SJSA1 (cell line): ENCODE results near the gene ASF1B. TPM values are rescaled to one million over a fixed set of nuclear protein-coding genes. Genes with fewer than 3 reads are reported as not detected.

Experiments
- DNase-seq, 2 experiments: peaks; one replicate each; pipeline ENCODE4 v3.0.0-alpha.2; 2015 to 2020; ENCODE audit warnings: low spot score in 2 of 2, low read depth in 1 of 2
- H3K27ac ChIP-seq: fragments of 250-450 bp; sonication (Bioruptor Pico); 2 replicates; pipeline ENCODE4 v1.5.1; 2020; ENCODE audit warnings: mild to moderate bottlenecking, moderate library complexity
- H3K27me3 ChIP-seq: fragments of 250-450 bp; sonication (Bioruptor Pico); replicated peaks from 2 replicates; pipeline ENCODE4 v1.5.1; 2020; ENCODE audit warnings: mild to moderate bottlenecking, moderate library complexity
- H3K36me3 ChIP-seq: fragments of 250-450 bp; sonication (Bioruptor Pico); 2 replicates; pipeline ENCODE4 v1.5.1; 2020; ENCODE audit warnings: mild to moderate bottlenecking
- H3K4me1 ChIP-seq: fragments of 250-450 bp; sonication (Bioruptor Pico); replicated peaks from 2 replicates; pipeline ENCODE4 v1.6.1; 2021; ENCODE audit warnings: mild to moderate bottlenecking
- H3K4me3 ChIP-seq: fragments of 250-450 bp; sonication (Bioruptor Pico); 2 replicates; pipeline ENCODE4 v1.5.1; 2020; ENCODE audit warnings: mild to moderate bottlenecking
- H3K9me3 ChIP-seq: fragments of 250-450 bp; sonication (Bioruptor Pico); replicated peaks from 2 replicates; pipeline ENCODE4 v1.5.1; 2020; ENCODE audit warnings: mild to moderate bottlenecking
- total RNA-seq: library from RNA; depleted of rRNA; stranded (reverse); fragments of >200 nt; shearing (Covaris generic); gene quantifications from 2 replicates; pipeline ENCODE4 v1.2.3, GENCODE V29; 2014

Gene ASF1B
- total RNA-seq, 1 experiment from 2014 or later: 87.5 TPM

DNA sequence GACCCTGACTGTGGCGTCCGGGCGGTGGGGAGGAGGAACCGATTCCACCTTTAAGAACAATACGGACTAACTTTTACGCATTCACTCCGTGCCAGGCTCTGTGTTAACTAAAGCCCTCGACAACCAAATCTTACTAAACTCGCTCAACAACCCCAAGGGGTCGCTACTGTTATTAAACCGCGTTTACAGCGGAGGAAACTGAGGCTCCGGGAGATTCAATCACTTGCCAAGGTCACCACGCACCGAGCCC is 47.1 kb downstream of the ASF1B start:
- no peak for DNase-seq
- Histone ChIP-seq H3K4me3 (peak overlapping the region; percentile 63), H3K9me3 (peaks cover 8% of the 10 kb centered on the region; the same call in 1 of the 2 replicates), H3K4me1 (peaks cover 13% of the 10 kb centered on the region), H3K27me3 (no peaks in the 10 kb centered on the region), H3K27ac (no peak overlapping the region), H3K36me3 (peaks cover 22% of the 10 kb centered on the region)

DNA sequence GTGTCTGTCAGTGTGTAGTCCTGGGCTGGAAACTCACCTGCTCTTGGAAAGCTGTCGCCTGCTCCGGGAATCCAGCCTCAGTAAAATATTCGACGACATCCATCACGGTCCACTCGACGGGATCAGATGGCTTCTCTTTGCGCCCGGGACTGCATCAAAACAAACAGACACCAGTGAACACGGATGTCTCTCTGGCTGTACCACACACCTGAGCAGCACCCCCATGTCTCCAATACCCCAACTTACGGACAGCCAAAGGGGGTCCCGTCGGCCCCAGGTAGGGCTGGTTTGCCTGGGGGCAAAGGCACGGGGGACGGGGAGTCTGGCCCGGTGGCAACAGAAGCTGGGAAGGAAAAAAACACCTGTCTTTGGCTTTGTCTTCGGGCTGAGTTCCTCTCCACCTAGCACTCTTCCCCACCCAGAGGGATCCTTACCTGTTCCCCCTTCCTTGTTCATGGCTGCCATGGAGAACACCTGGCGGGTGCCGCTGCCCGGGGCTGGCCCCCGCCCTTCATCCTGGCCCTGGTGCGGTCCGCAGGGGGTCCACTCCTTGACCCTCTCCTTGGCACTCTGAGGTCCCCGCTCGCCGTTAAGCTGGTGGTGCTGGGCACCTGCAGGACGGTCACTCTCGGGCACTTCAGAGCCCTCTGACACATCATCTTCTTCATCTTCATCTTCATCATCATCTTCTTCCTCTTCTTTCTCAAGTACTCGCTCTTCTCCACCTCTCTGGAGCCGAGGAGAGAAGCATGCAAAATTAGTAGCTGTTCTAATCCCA is 47.6 kb downstream of the ASF1B start:
- no peak overlapping the region for H3K27ac ChIP-seq
- no peaks in the 10 kb centered on the region for H3K27me3 ChIP-seq
- H3K4me1 ChIP-seq: peaks cover 13% of the 10 kb centered on the region
- H3K4me3 ChIP-seq: peak overlapping the region; percentile 63
- peaks cover 8% of the 10 kb centered on the region; the same call in 1 of the 2 replicates for H3K9me3 ChIP-seq
- peaks cover 22% of the 10 kb centered on the region for H3K36me3 ChIP-seq
- no peak for DNase-seq

DNA sequence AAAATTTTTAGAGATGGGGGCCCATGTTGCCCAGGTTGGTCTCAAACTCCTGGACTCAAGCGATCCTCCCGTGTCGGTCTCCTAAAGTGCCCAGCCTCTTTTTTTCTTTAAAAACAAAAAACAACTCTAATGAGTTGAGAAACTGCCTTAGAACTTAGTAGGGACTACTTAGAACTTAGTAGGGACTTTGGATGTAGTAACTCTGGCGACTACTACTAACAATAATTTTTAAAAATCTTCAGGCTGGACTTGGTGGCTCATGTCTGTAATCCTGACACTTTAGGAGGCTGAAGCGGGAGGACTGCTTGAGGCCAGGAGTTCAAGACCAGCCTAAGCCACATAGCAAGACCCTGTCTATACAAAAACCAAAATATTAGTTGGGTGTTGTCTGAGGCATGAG is 50.3 kb downstream of the ASF1B start:
- H3K4me1 ChIP-seq: peaks cover 18% of the 10 kb centered on the region
- DNase-seq: no peak
- no peak overlapping the region for H3K4me3 ChIP-seq
- no peaks in the 10 kb centered on the region for H3K27me3 ChIP-seq
- H3K36me3 ChIP-seq: peaks cover 20% of the 10 kb centered on the region
- no peak overlapping the region for H3K27ac ChIP-seq
- no peaks in the 10 kb centered on the region for H3K9me3 ChIP-seq

DNA sequence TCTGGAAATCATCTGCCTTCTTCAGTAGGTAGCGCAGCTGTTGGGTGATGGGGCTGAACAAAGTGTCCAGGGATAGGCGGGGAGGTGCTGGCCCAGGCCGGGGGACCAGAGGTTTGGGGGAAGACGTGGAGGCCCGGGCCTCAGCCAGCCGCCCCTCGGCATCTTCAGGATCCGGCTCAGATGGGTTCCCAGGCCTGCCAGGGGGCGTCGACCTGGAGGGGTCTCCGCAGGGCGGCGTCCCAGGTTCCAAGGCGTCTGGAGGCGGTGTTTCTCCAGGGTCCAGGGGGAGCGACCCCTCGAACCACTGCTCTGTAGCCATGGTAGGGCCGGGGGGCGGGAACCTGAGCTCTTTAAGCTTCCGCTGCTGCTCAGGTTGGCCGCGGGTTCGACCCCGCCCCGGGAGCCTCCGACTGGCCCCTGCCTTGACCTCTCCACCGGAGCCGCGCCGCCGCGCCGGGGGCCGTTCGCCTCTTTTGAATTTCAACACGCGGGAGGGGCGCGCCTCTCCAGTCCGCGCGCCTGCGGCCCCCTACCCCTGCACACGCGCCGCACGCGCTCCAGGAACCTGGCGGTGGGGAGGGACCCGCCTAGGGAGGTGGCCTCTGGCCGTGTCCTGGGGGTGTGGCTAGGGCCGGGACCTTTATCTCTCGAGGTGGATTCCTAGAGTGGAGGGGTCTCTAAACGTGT is 50.9 kb downstream of the ASF1B start, which contains the start of gene C19orf67:
Gene C19orf67, minus strand, starts transcription at position 475 of the 687 bp plus-strand sequence. Its CDS starts 156 bp downstream, at position 319.
- Histone ChIP-seq H3K36me3 (peaks cover 19% of the 10 kb centered on the region), H3K4me1 (peaks cover 19% of the 10 kb centered on the region), H3K9me3 (no peaks in the 10 kb centered on the region), H3K27me3 (no peaks in the 10 kb centered on the region), H3K27ac (no peak within 1 kb of the TSS), H3K4me3 (no peak within 1 kb of the TSS)
- no peak for DNase-seq

DNA sequence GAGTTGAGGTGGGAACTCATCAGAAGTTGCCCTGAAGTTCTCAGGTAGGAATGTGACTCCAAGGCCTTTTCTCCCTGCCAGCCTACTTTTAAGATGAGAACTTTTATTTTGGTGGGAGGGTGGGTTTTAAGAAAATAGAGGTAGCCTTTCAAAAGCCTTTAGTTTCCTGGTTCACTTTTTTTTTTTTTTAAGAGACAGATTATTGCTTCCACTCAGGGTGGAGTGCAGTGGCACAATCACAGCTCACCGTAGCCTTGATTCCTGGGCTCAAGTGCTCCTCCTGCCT is 53.8 kb downstream of the ASF1B start:
- Histone ChIP-seq H3K27ac (no peak overlapping the region), H3K4me1 (peaks cover 13% of the 10 kb centered on the region), H3K9me3 (no peaks in the 10 kb centered on the region), H3K36me3 (peaks cover 3% of the 10 kb centered on the region; the same call in 1 of the 2 replicates), H3K4me3 (no peak overlapping the region), H3K27me3 (no peaks in the 10 kb centered on the region)
- no peak for DNase-seq

DNA sequence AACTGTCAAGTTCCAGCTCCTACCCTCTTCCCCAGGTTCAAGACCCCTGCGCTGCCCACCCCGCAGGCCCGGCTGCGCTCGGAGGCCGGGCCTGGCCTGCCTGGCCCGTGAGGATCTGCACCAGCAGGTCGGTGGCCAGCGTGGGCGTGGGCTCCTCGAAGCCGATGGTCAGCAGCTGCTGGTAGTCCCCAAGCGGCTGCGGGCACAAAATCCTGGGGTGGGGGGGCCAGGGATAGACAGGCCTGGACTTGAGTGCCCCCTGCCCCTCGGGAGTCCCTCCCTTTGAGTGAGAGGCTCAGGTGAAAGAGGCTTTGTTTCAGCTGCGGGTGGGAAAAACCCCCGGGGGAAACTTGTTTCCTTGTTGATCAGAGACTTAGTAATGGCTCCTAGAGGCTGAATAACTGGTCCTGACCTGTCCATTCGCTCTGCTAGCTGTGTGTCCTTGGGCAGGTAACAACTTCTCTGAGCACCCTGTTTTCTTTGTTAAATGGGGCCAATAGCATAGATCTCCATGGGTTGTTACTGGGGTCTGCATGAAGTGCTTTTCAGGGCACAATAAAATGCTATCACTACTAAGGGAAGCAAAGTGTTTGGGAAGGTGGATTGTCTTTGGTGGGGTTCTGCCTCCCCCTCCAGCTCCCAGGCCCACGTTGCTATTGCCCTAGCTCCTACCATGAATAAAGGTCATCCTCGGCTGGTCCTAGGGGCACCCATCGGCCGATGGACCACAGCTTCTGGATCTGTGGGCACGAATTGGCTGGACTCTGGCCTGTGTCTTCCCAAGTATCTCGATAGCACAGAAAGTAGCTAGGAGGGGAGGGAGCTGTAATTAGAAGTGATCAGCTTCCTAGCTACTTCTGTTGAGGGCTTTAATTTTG is 54.4 kb downstream of the ASF1B start:
- Histone ChIP-seq H3K36me3 (0 out of 2 replicates have a peak, but pooled peaks cover 3% of the 10 kb centered on the region), H3K9me3 (no peaks in the 10 kb centered on the region), H3K27me3 (no peaks in the 10 kb centered on the region), H3K4me3 (peak overlapping the region; percentile 49), H3K27ac (peak overlapping the region; percentile 34), H3K4me1 (peaks cover 13% of the 10 kb centered on the region)
- DNase-seq: no peak

DNA sequence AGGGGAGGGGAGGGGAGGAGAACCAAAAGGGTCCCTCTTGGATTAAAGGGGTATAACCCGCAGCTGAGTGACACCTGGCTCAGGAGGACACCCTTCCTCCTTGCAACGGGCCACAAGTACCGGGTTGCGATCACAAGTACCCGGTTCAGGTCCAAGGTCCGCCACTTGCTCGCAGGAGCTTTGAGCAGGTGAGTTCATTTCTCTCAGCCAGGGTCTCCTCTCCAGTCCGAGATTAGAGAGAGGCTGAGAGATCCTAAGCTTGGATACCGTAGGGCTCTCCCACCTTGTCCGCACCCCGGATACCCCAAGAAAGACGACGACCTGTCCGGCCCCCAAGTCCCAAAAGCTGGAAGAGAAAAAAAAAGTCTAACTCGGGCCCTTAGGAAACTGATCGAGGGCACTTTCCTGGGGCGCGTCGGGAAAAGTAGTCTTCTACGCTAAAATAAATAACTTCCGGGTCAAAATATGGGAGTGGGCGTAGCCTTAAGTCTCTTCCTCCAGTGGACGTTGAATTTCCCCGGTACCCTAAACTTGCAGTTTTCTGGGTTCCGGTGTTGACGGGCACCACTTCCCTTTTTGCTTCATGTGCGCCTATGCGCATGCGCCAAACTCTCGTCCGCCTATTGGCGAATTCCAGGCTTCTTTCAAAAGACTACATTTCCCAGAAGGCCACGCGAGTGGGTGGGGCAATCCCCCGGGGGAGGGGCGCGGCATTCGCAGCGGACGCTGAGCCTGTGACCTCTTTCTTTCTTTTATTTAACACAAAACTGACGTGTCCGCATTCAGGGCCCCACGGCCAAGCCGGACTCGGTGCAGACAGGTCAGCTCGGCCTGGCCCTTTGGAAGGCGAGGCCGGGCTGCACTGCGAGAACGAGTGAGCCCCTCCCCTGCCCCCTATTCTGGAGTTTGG is 55.2 kb downstream of the ASF1B start:
- H3K27me3 ChIP-seq: no peaks in the 10 kb centered on the region
- H3K4me1 ChIP-seq: peaks cover 13% of the 10 kb centered on the region
- no peaks in the 10 kb centered on the region for H3K36me3 ChIP-seq
- H3K4me3 ChIP-seq: peak overlapping the region; percentile 49
- no peaks in the 10 kb centered on the region for H3K9me3 ChIP-seq
- DNase-seq: peak; percentile 97 to 99
- peak overlapping the region; percentile 36 for H3K27ac ChIP-seq

DNA sequence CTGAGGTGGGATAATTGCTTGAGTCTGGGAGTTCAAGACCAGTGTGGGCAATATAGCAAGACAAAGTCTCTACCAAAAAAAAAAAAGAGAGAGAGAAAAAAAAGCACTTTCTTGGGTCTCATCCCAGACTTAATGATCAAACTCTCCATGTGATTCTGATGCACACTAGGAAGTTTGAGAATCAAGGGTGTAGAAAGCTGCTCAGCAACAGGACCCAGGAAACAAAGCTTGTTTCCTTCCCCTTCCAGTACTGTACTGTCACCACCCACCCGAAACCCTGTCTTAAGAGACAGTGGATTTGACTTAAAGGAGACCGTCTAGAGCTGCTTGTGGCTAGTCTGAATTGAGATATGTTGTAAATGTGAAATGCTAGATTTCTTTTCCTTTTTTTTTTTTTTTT is 58.0 kb downstream of the ASF1B start:
- DNase-seq: no peak
- H3K36me3 ChIP-seq: no peaks in the 10 kb centered on the region
- no peak overlapping the region for H3K27ac ChIP-seq
- peaks cover 33% of the 10 kb centered on the region for H3K4me1 ChIP-seq
- 0 out of 2 replicates have a peak, but pooled peaks cover 2% of the 10 kb centered on the region for H3K9me3 ChIP-seq
- H3K4me3 ChIP-seq: no peak overlapping the region
- H3K27me3 ChIP-seq: peaks cover 6% of the 10 kb centered on the region; the same call in 1 of the 2 replicates

DNA sequence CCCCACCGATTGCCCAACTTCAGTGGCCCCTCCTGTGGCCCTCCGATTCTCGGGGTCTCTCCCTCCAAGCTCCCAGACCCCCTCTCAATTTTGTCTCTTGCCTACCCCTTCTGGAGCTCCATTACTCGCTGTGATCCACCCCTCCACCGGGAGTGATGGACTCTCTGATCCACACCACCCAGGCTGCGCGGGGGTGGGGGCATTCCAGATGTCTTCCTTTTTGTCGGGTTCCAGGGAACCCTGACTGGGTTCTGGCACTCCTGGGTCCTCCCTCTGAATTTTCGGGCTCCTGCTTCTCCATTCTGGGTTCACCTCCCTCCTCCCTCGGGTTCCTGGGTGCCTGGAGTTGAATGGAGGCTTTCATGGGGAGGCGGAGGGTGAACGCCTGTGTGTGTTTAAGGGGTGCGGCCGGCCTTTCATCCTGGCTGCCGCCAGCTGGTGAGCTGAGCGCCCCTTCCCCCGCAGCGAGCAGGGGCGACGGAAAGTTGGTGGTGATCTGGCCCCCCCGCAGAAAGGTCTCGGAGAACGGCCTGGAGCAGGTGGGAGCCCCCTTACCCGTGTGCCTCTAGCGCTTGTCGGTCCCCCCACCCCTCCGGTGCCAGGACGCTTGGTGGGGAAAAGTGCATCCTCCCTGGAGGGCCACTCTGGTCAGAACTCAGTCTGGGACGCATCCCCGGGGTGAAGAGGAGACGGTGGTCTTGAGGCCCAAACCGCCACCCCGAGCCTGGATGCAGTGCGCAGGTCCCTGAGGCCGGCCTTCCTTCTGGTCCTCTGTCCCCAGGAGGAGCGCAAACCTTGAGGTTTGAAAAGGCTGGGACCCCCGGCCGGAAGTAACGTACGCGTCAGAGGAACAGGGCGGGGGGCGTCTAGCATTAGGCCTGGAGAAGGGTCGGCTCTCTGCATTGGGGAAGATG is 62.2 kb downstream of the ASF1B start:
- Histone ChIP-seq H3K4me3 (peak overlapping the region; percentile 52), H3K9me3 (peaks cover 11% of the 10 kb centered on the region)

DNA sequence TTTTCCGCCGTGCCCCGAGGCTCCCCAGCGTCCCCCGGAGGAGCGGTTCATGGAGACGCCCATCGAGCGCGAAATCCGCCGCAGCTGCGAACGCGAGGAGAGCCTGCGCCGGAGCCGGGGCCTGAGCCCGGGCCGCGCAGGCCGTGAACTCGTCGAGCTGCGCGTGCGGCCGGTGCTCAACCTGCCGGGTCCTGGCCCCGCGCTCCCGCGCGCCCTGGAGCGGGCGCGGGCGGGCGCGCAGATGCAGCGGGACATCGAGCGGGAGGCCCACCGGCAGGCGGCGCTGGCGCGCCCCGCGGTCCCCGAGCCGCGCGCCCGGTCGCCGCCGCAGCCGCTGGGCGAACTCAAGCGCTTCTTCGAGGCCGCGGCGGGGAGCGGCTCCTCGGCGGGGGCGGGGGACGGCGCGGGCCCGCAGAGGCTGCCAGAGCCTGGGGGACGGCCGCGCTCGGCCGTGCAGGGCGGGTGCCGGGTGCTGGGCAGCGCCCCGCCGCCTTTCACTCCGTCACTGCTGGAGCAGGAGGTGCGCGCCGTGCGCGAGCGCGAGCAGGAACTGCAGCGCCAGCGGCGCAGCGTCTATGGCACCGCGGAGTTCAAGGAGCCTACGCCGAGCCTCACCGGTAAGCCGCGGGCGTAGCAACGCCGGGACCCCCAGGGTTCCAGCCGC is 63.0 kb downstream of the ASF1B start:
- Histone ChIP-seq H3K36me3 (no peaks in the 10 kb centered on the region), H3K27me3 (peaks cover 25% of the 10 kb centered on the region), H3K9me3 (peaks cover 11% of the 10 kb centered on the region), H3K4me3 (peak overlapping the region; percentile 52), H3K27ac (no peak overlapping the region), H3K4me1 (peaks cover 36% of the 10 kb centered on the region)
- DNase-seq: peak; percentile 52 to 75

More for the DNA sequence above, 62.2 kb downstream of the ASF1B start:
- Histone ChIP-seq H3K27me3 (peaks cover 25% of the 10 kb centered on the region), H3K27ac (no peak overlapping the region), H3K4me1 (peaks cover 36% of the 10 kb centered on the region), H3K36me3 (no peaks in the 10 kb centered on the region)
- DNase-seq: peak in 1 of 2 experiments; percentile 53

DNA sequence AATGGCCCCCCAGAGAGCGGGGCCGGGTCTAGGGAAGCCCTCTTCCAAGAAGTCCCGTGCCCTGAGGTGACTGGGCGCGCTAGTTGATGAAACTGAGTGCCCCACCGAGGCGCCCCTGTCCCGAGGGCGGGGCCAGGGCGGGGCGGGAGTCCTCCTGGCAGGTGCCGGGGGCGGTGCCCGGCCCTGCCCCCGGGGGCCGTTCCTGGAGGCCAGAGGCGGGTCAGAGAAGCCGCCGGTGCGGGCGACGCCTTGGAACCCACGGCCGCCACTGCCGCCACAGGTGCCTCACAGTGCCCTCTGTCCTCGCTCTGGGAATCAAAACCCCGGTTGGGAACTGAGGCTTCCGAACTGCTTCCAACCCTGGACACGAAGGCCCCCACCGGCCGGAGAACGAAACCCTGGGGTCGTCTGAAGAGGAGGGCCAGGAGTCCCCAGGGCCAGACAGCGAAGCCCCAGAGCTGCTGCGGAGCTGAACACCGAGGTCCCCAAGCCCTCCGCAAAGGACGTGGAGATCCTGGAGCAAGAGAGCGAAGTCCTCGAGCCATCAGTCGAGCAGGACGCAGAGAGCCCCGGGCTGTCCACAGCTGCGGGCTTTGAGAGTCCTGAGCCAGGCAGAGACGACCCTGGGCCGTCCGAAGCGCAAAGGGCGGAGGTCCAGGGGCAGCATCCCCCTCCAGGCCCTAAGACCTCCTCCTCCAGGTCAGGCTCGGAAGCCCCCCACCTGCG is 63.7 kb downstream of the ASF1B start, which contains the start of gene MISP3:
Gene MISP3, plus strand, starts transcription at position 252 of the 726 bp plus-strand sequence. CDS start 524 bp downstream, outside the sequence.
- Histone ChIP-seq H3K9me3 (peaks cover 11% of the 10 kb centered on the region), H3K27ac (no peak within 1 kb of the TSS), H3K4me3 (peak within 1 kb of the TSS; percentile 52), H3K4me1 (peaks cover 36% of the 10 kb centered on the region), H3K27me3 (peaks cover 25% of the 10 kb centered on the region), H3K36me3 (no peaks in the 10 kb centered on the region)
- DNase-seq: no peak
